Measurements from ENCODE around the gene MTARC1.

The MTARC1 gene

GRCh38 chr1:220754212-220754917 lies 32.3 kb upstream of the MTARC1 start:
- H3K36me3 ChIP-seq (ENCODE audit: insufficient read depth, low read depth, low read length), result peaks cover 13% of the 10 kb centered on the region; the same call in 1 of the 2 replicates
- peaks cover 9% of the 10 kb centered on the region; the same call in 1 of the 2 replicates for H3K4me1 ChIP-seq (ENCODE audit: insufficient read depth, low read length)
- H3K27me3 ChIP-seq (ENCODE audit: insufficient read depth, low read length), result peaks cover 21% of the 10 kb centered on the region
- no peak overlapping the region for H3K4me3 ChIP-seq (ENCODE audit: low read length)
- no peak overlapping the region for H3K27ac ChIP-seq (ENCODE audit: low read length)
- H3K9me3 ChIP-seq (ENCODE audit: insufficient read depth, low read depth, low read length), result no peaks in the 10 kb centered on the region
- no peak overlapping the region for H3K9ac ChIP-seq (ENCODE audit: low read depth, low read length)

GRCh38 chr1:220754918-220755295 lies 31.8 kb upstream of the MTARC1 start:
- Histone ChIP-seq H3K27ac (ENCODE audit: low read length) (no peak overlapping the region), H3K27me3 (ENCODE audit: insufficient read depth, low read length) (peaks cover 16% of the 10 kb centered on the region), H3K4me1 (ENCODE audit: insufficient read depth, low read length) (peaks cover 9% of the 10 kb centered on the region; the same call in 1 of the 2 replicates), H3K9ac (ENCODE audit: low read depth, low read length) (no peak overlapping the region), H3K4me3 (ENCODE audit: low read length) (no peak overlapping the region), H3K36me3 (ENCODE audit: insufficient read depth, low read depth, low read length) (peaks cover 13% of the 10 kb centered on the region; the same call in 1 of the 2 replicates), H3K9me3 (ENCODE audit: insufficient read depth, low read depth, low read length) (no peaks in the 10 kb centered on the region)

- Histone ChIP-seq H3K4me3 (ENCODE audit: low read length) (no peak overlapping the region), H3K27ac (ENCODE audit: low read length) (no peak overlapping the region), H3K9me3 (ENCODE audit: insufficient read depth, low read depth, low read length) (no peaks in the 10 kb centered on the region), H3K9ac (ENCODE audit: low read depth, low read length) (no peak overlapping the region), H3K36me3 (ENCODE audit: insufficient read depth, low read depth, low read length) (peaks cover 13% of the 10 kb centered on the region; the same call in 1 of the 2 replicates), H3K4me1 (ENCODE audit: insufficient read depth, low read length) (peaks cover 9% of the 10 kb centered on the region; the same call in 1 of the 2 replicates), H3K27me3 (ENCODE audit: insufficient read depth, low read length) (peaks cover 12% of the 10 kb centered on the region)
These were observed 31.4 kb upstream of the MTARC1 start for GRCh38 chr1:220755309-220755708.

- Histone ChIP-seq H3K27ac (ENCODE audit: low read length) (no peak overlapping the region), H3K4me1 (ENCODE audit: insufficient read depth, low read length) (no peaks in the 10 kb centered on the region)
These were observed 29.3 kb upstream of the MTARC1 start for GRCh38 chr1:220757441-220757840.

GRCh38 chr1:220759147-220759546 lies 27.6 kb upstream of the MTARC1 start:
- H3K36me3 ChIP-seq (ENCODE audit: insufficient read depth, low read depth, low read length), result peaks cover 13% of the 10 kb centered on the region; the same call in 1 of the 2 replicates
- no peak overlapping the region for H3K27ac ChIP-seq (ENCODE audit: low read length)
- no peaks in the 10 kb centered on the region for H3K27me3 ChIP-seq (ENCODE audit: insufficient read depth, low read length)
- no peak overlapping the region for H3K9ac ChIP-seq (ENCODE audit: low read depth, low read length)
- H3K9me3 ChIP-seq (ENCODE audit: insufficient read depth, low read depth, low read length), result no peaks in the 10 kb centered on the region
- no peaks in the 10 kb centered on the region for H3K4me1 ChIP-seq (ENCODE audit: insufficient read depth, low read length)
- no peak overlapping the region for H3K4me3 ChIP-seq (ENCODE audit: low read length)

More at GRCh38 chr1:220757441-220757840, 29.3 kb upstream of the MTARC1 start:
- H3K27me3 ChIP-seq (ENCODE audit: insufficient read depth, low read length), result no peaks in the 10 kb centered on the region
- H3K4me3 ChIP-seq (ENCODE audit: low read length), result no peak overlapping the region
- peaks cover 13% of the 10 kb centered on the region; the same call in 1 of the 2 replicates for H3K36me3 ChIP-seq (ENCODE audit: insufficient read depth, low read depth, low read length)
- no peak overlapping the region for H3K9ac ChIP-seq (ENCODE audit: low read depth, low read length)
- H3K9me3 ChIP-seq (ENCODE audit: insufficient read depth, low read depth, low read length), result no peaks in the 10 kb centered on the region

- H3K36me3 ChIP-seq (ENCODE audit: insufficient read depth, low read depth, low read length), result no peaks in the 10 kb centered on the region
These were observed 24.9 kb upstream of the MTARC1 start for GRCh38 chr1:220761688-220762427.

GRCh38 chr1:220764757-220765156 lies 22.0 kb upstream of the MTARC1 start:
- Histone ChIP-seq H3K9me3 (ENCODE audit: insufficient read depth, low read depth, low read length) (no peaks in the 10 kb centered on the region), H3K4me3 (ENCODE audit: low read length) (no peak overlapping the region), H3K9ac (ENCODE audit: low read depth, low read length) (no peak overlapping the region), H3K36me3 (ENCODE audit: insufficient read depth, low read depth, low read length) (no peaks in the 10 kb centered on the region), H3K27ac (ENCODE audit: low read length) (no peak overlapping the region), H3K27me3 (ENCODE audit: insufficient read depth, low read length) (no peaks in the 10 kb centered on the region), H3K4me1 (ENCODE audit: insufficient read depth, low read length) (no peaks in the 10 kb centered on the region)

More at GRCh38 chr1:220761688-220762427, 24.9 kb upstream of the MTARC1 start:
- Histone ChIP-seq H3K4me3 (ENCODE audit: low read length) (no peak overlapping the region), H3K27me3 (ENCODE audit: insufficient read depth, low read length) (no peaks in the 10 kb centered on the region), H3K9ac (ENCODE audit: low read depth, low read length) (no peak overlapping the region), H3K27ac (ENCODE audit: low read length) (no peak overlapping the region), H3K9me3 (ENCODE audit: insufficient read depth, low read depth, low read length) (no peaks in the 10 kb centered on the region), H3K4me1 (ENCODE audit: insufficient read depth, low read length) (no peaks in the 10 kb centered on the region)

GRCh38 chr1:220767312-220768125 lies 19.2 kb upstream of the MTARC1 start:
- Histone ChIP-seq H3K9me3 (ENCODE audit: insufficient read depth, low read depth, low read length) (no peaks in the 10 kb centered on the region), H3K9ac (ENCODE audit: low read depth, low read length) (no peak overlapping the region), H3K27me3 (ENCODE audit: insufficient read depth, low read length) (no peaks in the 10 kb centered on the region), H3K27ac (ENCODE audit: low read length) (no peak overlapping the region), H3K4me3 (ENCODE audit: low read length) (no peak overlapping the region), H3K4me1 (ENCODE audit: insufficient read depth, low read length) (no peaks in the 10 kb centered on the region; the same call in 1 of the 2 replicates), H3K36me3 (ENCODE audit: insufficient read depth, low read depth, low read length) (no peaks in the 10 kb centered on the region; the same call in 1 of the 2 replicates)

- Histone ChIP-seq H3K9ac (ENCODE audit: low read depth, low read length) (no peak overlapping the region), H3K4me1 (ENCODE audit: insufficient read depth, low read length) (no peaks in the 10 kb centered on the region; the same call in 1 of the 2 replicates), H3K4me3 (ENCODE audit: low read length) (no peak overlapping the region), H3K27me3 (ENCODE audit: insufficient read depth, low read length) (no peaks in the 10 kb centered on the region), H3K9me3 (ENCODE audit: insufficient read depth, low read depth, low read length) (no peaks in the 10 kb centered on the region), H3K36me3 (ENCODE audit: insufficient read depth, low read depth, low read length) (no peaks in the 10 kb centered on the region; the same call in 1 of the 2 replicates), H3K27ac (ENCODE audit: low read length) (no peak overlapping the region)
These were observed 18.5 kb upstream of the MTARC1 start for GRCh38 chr1:220768126-220768601.

GRCh38 chr1:220769205-220769604 lies 17.5 kb upstream of the MTARC1 start:
- H3K36me3 ChIP-seq (ENCODE audit: insufficient read depth, low read depth, low read length), result no peaks in the 10 kb centered on the region; the same call in 1 of the 2 replicates
- no peaks in the 10 kb centered on the region for H3K27me3 ChIP-seq (ENCODE audit: insufficient read depth, low read length)
- H3K9me3 ChIP-seq (ENCODE audit: insufficient read depth, low read depth, low read length), result no peaks in the 10 kb centered on the region
- H3K4me3 ChIP-seq (ENCODE audit: low read length), result no peak overlapping the region
- no peak overlapping the region for H3K9ac ChIP-seq (ENCODE audit: low read depth, low read length)
- no peaks in the 10 kb centered on the region; the same call in 1 of the 2 replicates for H3K4me1 ChIP-seq (ENCODE audit: insufficient read depth, low read length)
- no peak overlapping the region for H3K27ac ChIP-seq (ENCODE audit: low read length)

GRCh38 chr1:220770245-220770913 lies 16.3 kb upstream of the MTARC1 start:
- Histone ChIP-seq H3K9me3 (ENCODE audit: insufficient read depth, low read depth, low read length) (no peaks in the 10 kb centered on the region), H3K4me1 (ENCODE audit: insufficient read depth, low read length) (no peaks in the 10 kb centered on the region; the same call in 1 of the 2 replicates), H3K27ac (ENCODE audit: low read length) (no peak overlapping the region), H3K27me3 (ENCODE audit: insufficient read depth, low read length) (no peaks in the 10 kb centered on the region), H3K36me3 (ENCODE audit: insufficient read depth, low read depth, low read length) (no peaks in the 10 kb centered on the region; the same call in 1 of the 2 replicates), H3K9ac (ENCODE audit: low read depth, low read length) (no peak overlapping the region), H3K4me3 (ENCODE audit: low read length) (no peak overlapping the region)
